Esophagus squamous epithelium (tissue), 5 donors: Measurements from ENCODE around the gene TOGARAM2. TPM values are rescaled to one million over a fixed set of nuclear protein-coding genes. Genes with fewer than 3 reads are reported as not detected.
A peak's percentile ranks its signal among the peaks of the same experiment; 100 is the strongest.

Experiments used
- DNase-seq: peaks from one replicate; lab custom pipeline; 2025; lab: John Stamatoyannopoulos, UW
- H3K27ac ChIP-seq, 4 donors: fragments of 200-600 bp; sonication (generic); one replicate each; pipeline ENCODE4 v1.5.1; 2016 to 2019; ENCODE audit warnings: mild to moderate bottlenecking in 1 of 4
- H3K27me3 ChIP-seq, 4 donors: fragments of 200-600 bp; sonication (generic); 1 replicate in 3 of 4; 2 replicates in 1 of 4; pipeline versions ENCODE4 v1.5.1 to v1.6.0; 2017 to 2021; ENCODE audit warnings: antibody characterized with exemption in 1 of 4
- H3K36me3 ChIP-seq, 3 donors: fragments of 200-600 bp; sonication (generic); one replicate each; pipeline ENCODE4 v1.5.1; 2016 to 2019
- H3K4me1 ChIP-seq, 3 donors: fragments of 200-600 bp; sonication (generic); one replicate each; pipeline ENCODE4 v1.5.1; 2017 to 2019
- H3K4me3 ChIP-seq, 4 donors: fragments of 200-600 bp; sonication (generic); 1 replicate in 3 of 4; 2 replicates in 1 of 4; pipeline ENCODE4 v1.5.1; 2016 to 2019; ENCODE audit warnings: mild to moderate bottlenecking in 2 of 4, moderate library complexity in 1 of 4
- H3K9me3 ChIP-seq, 3 donors: fragments of 200-600 bp; sonication (generic); one replicate each; pipeline ENCODE4 v1.5.1; 2016 to 2019
- CTCF ChIP-seq, 6 experiments: fragments of 450-650 bp in 4 of 6; fragments of 200-600 bp in 2 of 6; sonication (generic) in 2 of 6; IDR thresholded peaks; one replicate each; pipeline ENCODE4 v1.5.1; 2016 to 2019; ENCODE audit warnings: antibody characterized with exemption in 6 of 6, mild to moderate bottlenecking in 4 of 6, moderate library complexity in 4 of 6
- POLR2A ChIP-seq, 4 donors: fragments of 450-650 bp; IDR thresholded peaks; one replicate each; pipeline ENCODE4 v1.6.1; 2017; ENCODE audit warnings: antibody characterized with exemption in 4 of 4, mild to moderate bottlenecking in 4 of 4, moderate library complexity in 3 of 4
- WGBS, 2 donors: methylation state at CpG; one replicate each; pipeline ENCODE4 v1.1.5; 2018; 5-methylcytosine and 5-hydroxymethylcytosine counted together
- intact Hi-C: fragments of 100-400 bp; cut with DNase I; formaldehyde crosslinking; loops from one replicate; pipeline ENCODE4 v1.15.0; 2022
- total RNA-seq, 4 donors: library from RNA; depleted of rRNA; stranded (reverse); fragments of >200 nt; gene quantifications; one replicate each; pipeline ENCODE4 v1.1.0, GENCODE V29; 2016
- donor health status: DM: yes; HTN: yes; CAD: no.

The TOGARAM2 gene
- total RNA-seq, 4 donors from 2014 or later = 0.03 to 0.76 (median 0.48) TPM; not detected in 1

- TF ChIP-seq POLR2A (IDR thresholded peaks at IDR 0.05) = no peak
- peak in 3 of 6 experiments; percentile 3 to 16 (median 6) for TF ChIP-seq CTCF (IDR thresholded peaks at IDR 0.05)
- no peaks in the 10 kb centered on the region for H3K27me3 ChIP-seq
- H3K27ac ChIP-seq = peak overlapping the region in 3 of 4 donors; percentile 68 to 82 (median 73)
- H3K4me3 ChIP-seq = no peak overlapping the region
- no peak for DNase-seq
- WGBS, 2 donors = 44 to 48% methylated on average over 5 to 6 of the region's 6 CpGs
- H3K4me1 ChIP-seq = peaks cover 0 to 27% (median 19%) of the 10 kb centered on the region in 3 donors
- no peaks in the 10 kb centered on the region for H3K9me3 ChIP-seq
- intact Hi-C loops = no loop called here
- H3K36me3 ChIP-seq = peaks cover 0 to 22% (median 6%) of the 10 kb centered on the region in 3 donors
These were observed 28.3 kb upstream of the TOGARAM2 start for GRCh38 chr2:28952836-28953211.

- Histone ChIP-seq H3K36me3 (no peaks in the 10 kb centered on the region), H3K9me3 (no peaks in the 10 kb centered on the region), H3K4me1 (peaks cover 0 to 35% (median 23%) of the 10 kb centered on the region in 3 donors), H3K27me3 (no peaks in the 10 kb centered on the region), H3K27ac (no peak overlapping the region), H3K4me3 (no peak overlapping the region)
- no peak for TF ChIP-seq CTCF (IDR thresholded peaks at IDR 0.05)
- TF ChIP-seq POLR2A (IDR thresholded peaks at IDR 0.05) = no peak
- 41 to 54% methylated on average over 4 to 5 of the region's 5 CpGs for WGBS, 2 donors
- DNase-seq = no peak
- intact Hi-C loops = loop anchor here (5.0 kb wide), 1 partner anchor 242 kb away; no protein-coding TSS in a partner anchor
These were observed 25.6 kb upstream of the TOGARAM2 start for GRCh38 chr2:28955467-28955866.

GRCh38 chr2:28956415-28956826, 24.7 kb upstream of the TOGARAM2 start:
- no peak for DNase-seq
- H3K9me3 ChIP-seq = no peaks in the 10 kb centered on the region
- 7 to 40% methylated on average over 9 to 11 of the region's 11 CpGs for WGBS, 2 donors
- no peak overlapping the region for H3K4me3 ChIP-seq
- no peak overlapping the region for H3K27ac ChIP-seq
- peaks cover 0 to 27% (median 17%) of the 10 kb centered on the region in 3 donors for H3K4me1 ChIP-seq
- TF ChIP-seq POLR2A (IDR thresholded peaks at IDR 0.05) = no peak
- peak in 1 of 6 experiments; percentile 24 for TF ChIP-seq CTCF (IDR thresholded peaks at IDR 0.05)
- H3K36me3 ChIP-seq = no peaks in the 10 kb centered on the region
- intact Hi-C loops = loop anchor here (5.0 kb wide), 1 partner anchor 241 kb away; no protein-coding TSS in a partner anchor
- no peaks in the 10 kb centered on the region for H3K27me3 ChIP-seq

- Histone ChIP-seq H3K27ac (no peak overlapping the region), H3K4me1 (peaks cover 0 to 22% (median 13%) of the 10 kb centered on the region in 3 donors), H3K4me3 (no peak overlapping the region), H3K27me3 (no peaks in the 10 kb centered on the region), H3K9me3 (no peaks in the 10 kb centered on the region), H3K36me3 (no peaks in the 10 kb centered on the region)
- intact Hi-C loops = loop anchor here (5.0 kb wide), 1 partner anchor 240 kb away; no protein-coding TSS in a partner anchor
- DNase-seq = no peak
- TF ChIP-seq CTCF (IDR thresholded peaks at IDR 0.05) = peak in 2 of 6 experiments; percentile 18 to 73
- no peak for TF ChIP-seq POLR2A (IDR thresholded peaks at IDR 0.05)
- 53 to 77% methylated on average over 15 of the region's 15 CpGs for WGBS, 2 donors
These were observed 24.2 kb upstream of the TOGARAM2 start for GRCh38 chr2:28956890-28957289.

GRCh38 chr2:28958689-28959088, 22.4 kb upstream of the TOGARAM2 start:
- intact Hi-C loops = loop anchor here (5.0 kb wide), 1 partner anchor 239 kb away; no protein-coding TSS in a partner anchor
- Histone ChIP-seq H3K27me3 (no peaks in the 10 kb centered on the region), H3K27ac (no peak overlapping the region), H3K4me3 (no peak overlapping the region), H3K36me3 (no peaks in the 10 kb centered on the region), H3K4me1 (peaks cover 0 to 12% (median 4%) of the 10 kb centered on the region in 3 donors), H3K9me3 (no peaks in the 10 kb centered on the region)
- DNase-seq = no peak
- 10 to 11% methylated on average over 8 to 9 of the region's 9 CpGs for WGBS, 2 donors
- TF ChIP-seq CTCF (IDR thresholded peaks at IDR 0.05) = peak; percentile 62 to 81 (median 72)
- TF ChIP-seq POLR2A (IDR thresholded peaks at IDR 0.05) = no peak
